Heart right ventricle (tissue), 16 donors: ENCODE results near the gene ANO5. TPM values are rescaled to one million over a fixed set of nuclear protein-coding genes. Genes with fewer than 3 reads are reported as not detected.

Experiments used
- ATAC-seq, 8 donors: fragments of 200-7000 bp; cut with Tn5 transposase; one replicate each; pipeline ENCODE4 v1.9.1; 2020; ENCODE audit warnings: mild to moderate bottlenecking in 8 of 8, moderate library complexity in 8 of 8, moderate number of reproducible peaks in 1 of 8
- DNase-seq, 2 donors: peaks; one replicate each; pipeline ENCODE4 v3.0.0-alpha.2; 2020
- H3K27ac ChIP-seq, 10 donors: fragments of 200-600 bp; sonication (generic) in 2 of 10; one replicate each; pipeline versions ENCODE4 v1.5.0 to v1.8.0; 2020 to 2022; ENCODE audit warnings: mild to moderate bottlenecking in 3 of 10
- H3K27me3 ChIP-seq, 7 donors: fragments of 200-600 bp; one replicate each; pipeline ENCODE4 v1.8.0; 2021 to 2022; ENCODE audit warnings: mild to moderate bottlenecking in 2 of 7
- H3K36me3 ChIP-seq, 9 donors: fragments of 200-600 bp; sonication (generic) in 1 of 9; one replicate each; pipeline versions ENCODE4 v1.5.0 to v1.8.0; 2020 to 2022; ENCODE audit warnings: mild to moderate bottlenecking in 2 of 9
- H3K4me1 ChIP-seq, 9 donors: fragments of 200-600 bp; sonication (generic) in 1 of 9; one replicate each; pipeline versions ENCODE4 v1.5.0 to v1.8.0; 2020 to 2022; ENCODE audit warnings: mild to moderate bottlenecking in 4 of 9
- H3K4me3 ChIP-seq, 10 donors: fragments of 200-600 bp; sonication (generic) in 2 of 10; one replicate each; pipeline versions ENCODE4 v1.5.0 to v1.8.0; 2020 to 2022; ENCODE audit warnings: mild to moderate bottlenecking in 7 of 10, moderate library complexity in 2 of 10
- H3K9me3 ChIP-seq, 11 donors: fragments of 200-600 bp in 10 of 11; sonication (generic) in 2 of 11; one replicate each; pipeline versions ENCODE4 v1.5.0 to v1.8.0; 2013 to 2022; ENCODE audit warnings: mild to moderate bottlenecking in 2 of 11, control low read depth in 1 of 11, moderate library complexity in 1 of 11
- CTCF ChIP-seq, 9 donors: fragments of 200-600 bp; sonication (generic) in 2 of 9; IDR thresholded peaks; one replicate each; pipeline versions ENCODE4 v1.5.0 to v1.8.0; 2021 to 2022; ENCODE audit warnings: antibody characterized with exemption in 9 of 9, mild to moderate bottlenecking in 5 of 9, moderate library complexity in 1 of 9
- WGBS, 2 donors: extraction: QIAGEN DNeasy Blood & Tissue Kit; methylation state at CpG; one replicate each; pipeline ENCODE4 v1.1.7; 2013; ENCODE audit warnings: inconsistent platforms in 1 of 2; 5-methylcytosine and 5-hydroxymethylcytosine counted together
- intact Hi-C, 10 donors: fragments of 100-400 bp; cut with DNase I; formaldehyde crosslinking; loops; one replicate each; pipeline versions ENCODE4 v1.11.1 to v1.14.2; 2022
- polyA plus RNA-seq, 2 donors: library from polyadenylated mRNA; stranded (reverse); fragments of 200-250 nt; gene quantifications; one replicate each; pipeline ENCODE4 v1.2.3, GENCODE V29; 2013
- total RNA-seq, 10 donors: library from RNA; stranded (reverse); fragmentation: NEBNext Ultra II Directional in 3 of 10; extraction: Animal tissue kit (Norgen Biotek cat#: 25700) in 3 of 10; gene quantifications; one replicate each; pipeline versions ENCODE4 v1.2.1 to v1.2.4, GENCODE V29; 2021 to 2023
- donor health status: Arrhythmogenic right ventricular cardiomyopathy.
- donor health status: ischemic (EF 13 %, LVEDD 7.1; RV severe dilation, severe dysfunction).
- donor health status: healthy with polysubstance abuse.
- donor health status: DM: no; HTN: yes; CAD: no.
- donor health status: DM: no; HTN: no; CAD: no.
- donor health status: ischemic (EF 25% LVEDD 6.9; RV normal size, moderate dysfunction).
- donor health status: ischemic (EF 25% LVEDD 5.7; RV mildly dilated, moderate dysfunction).
- donor health status: healthy.
- donor health status: DM: yes; HTN: yes; CAD: no.
- donor health status: Ischemic cardiomyopathy.
- donor health status: ischemic (EF 35%, LVEDD 5.7; RV mildly dilated, moderate dysfunction).
- donor health status: nonischemic (EF 11% LVEDD 7.7; RV severe dilation, severe dysfunction).
- donor health status: DM: yes; HTN: yes; CAD: no.
- donor health status: PGD.
- donor health status: ischemic (EF 29% LVEDD 5.4; RV normal size, mild dysfunction).
- donor health status: nonischemic (EF 23%, LVEDD 6.1; RV moderate dilation, normal function).

ANO5 gene
- total and polyA plus RNA-seq, 12 donors: 4.4 to 83.0 (median 59.3) TPM

- H3K27me3 ChIP-seq: peaks cover 0 to 22% (median 0%) of the 10 kb centered on the region in 7 donors
- intact Hi-C loops: loop anchor here in 2 of 10 donors (10.0 kb wide), 2 partner anchors 53 to 483 kb away; no protein-coding TSS in a partner anchor
- DNase-seq: peak in 1 of 2 donors; percentile 8
- H3K4me3 ChIP-seq: peak overlapping the region; percentile 38 to 76 (median 63)
- 0 to 2% methylated on average over 7 of the region's 7 CpGs for WGBS, 2 donors
- peaks cover 0 to 22% (median 4%) of the 10 kb centered on the region in 9 donors for H3K4me1 ChIP-seq
- H3K27ac ChIP-seq: peak overlapping the region in 9 of 10 donors; percentile 69 to 93 (median 83)
- TF ChIP-seq CTCF (IDR thresholded peaks at IDR 0.05): peak in 2 of 9 donors; percentile 20 to 25
- H3K36me3 ChIP-seq: no peaks in the 10 kb centered on the region
- peak; percentile 1 to 60 (median 29) for ATAC-seq
- H3K9me3 ChIP-seq: no peaks in the 10 kb centered on the region
Measured at GRCh38 chr11:22192289-22192641, 620 bp upstream of the ANO5 start.

- no peaks in the 10 kb centered on the region for H3K9me3 ChIP-seq
- TF ChIP-seq CTCF (IDR thresholded peaks at IDR 0.05): no peak
- H3K27ac ChIP-seq: peak overlapping the region; percentile 62 to 93 (median 83)
- no peaks in the 10 kb centered on the region for H3K36me3 ChIP-seq
- ATAC-seq (peak; percentile 38 to 82 (median 54)), DNase-seq (peak; percentile 13 to 29)
- H3K4me1 ChIP-seq: peaks cover 0 to 32% (median 8%) of the 10 kb centered on the region in 9 donors
- peaks cover 0 to 22% (median 0%) of the 10 kb centered on the region in 7 donors for H3K27me3 ChIP-seq
- intact Hi-C loops: loop anchor here in 2 of 10 donors (10.0 kb wide), 2 partner anchors 51 to 481 kb away; no protein-coding TSS in a partner anchor
- WGBS, 2 donors: 1 to 2% methylated on average over 39 of the region's 39 CpGs
- peak overlapping the region; percentile 38 to 76 (median 63) for H3K4me3 ChIP-seq
Measured at GRCh38 chr11:22193348-22194051, 615 bp downstream of the ANO5 start.

- ATAC-seq: no peak
- intact Hi-C loops: loop anchor here in 2 of 10 donors (10.0 kb wide), 2 partner anchors 50 to 480 kb away; no protein-coding TSS in a partner anchor
- DNase-seq: no peak
- Histone ChIP-seq H3K4me1 (peaks cover 0 to 40% (median 10%) of the 10 kb centered on the region in 9 donors), H3K27me3 (peaks cover 0 to 22% (median 0%) of the 10 kb centered on the region in 7 donors), H3K36me3 (no peaks in the 10 kb centered on the region), H3K4me3 (peak overlapping the region; percentile 38 to 76 (median 63)), H3K27ac (peak overlapping the region in 9 of 10 donors; percentile 69 to 93 (median 83)), H3K9me3 (no peaks in the 10 kb centered on the region)
- 18 to 24% methylated on average over 5 of the region's 5 CpGs for WGBS, 2 donors
- no peak for TF ChIP-seq CTCF (IDR thresholded peaks at IDR 0.05)
Measured at GRCh38 chr11:22194306-22194705, 1.4 kb downstream of the ANO5 start.

- TF ChIP-seq CTCF (IDR thresholded peaks at IDR 0.05): no peak
- no peaks in the 10 kb centered on the region for H3K9me3 ChIP-seq
- peak overlapping the region; percentile 38 to 76 (median 63) for H3K4me3 ChIP-seq
- peaks cover 0 to 46% (median 11%) of the 10 kb centered on the region in 9 donors for H3K4me1 ChIP-seq
- ATAC-seq: no peak
- peak overlapping the region in 6 of 10 donors; percentile 75 to 93 (median 84) for H3K27ac ChIP-seq
- H3K36me3 ChIP-seq: no peaks in the 10 kb centered on the region
- intact Hi-C loops: loop anchor here in 2 of 10 donors (10.0 kb wide), 2 partner anchors 50 to 480 kb away; no protein-coding TSS in a partner anchor
- DNase-seq: no peak
- 44% methylated on average over 2 of the region's 2 CpGs for WGBS, 2 donors
- H3K27me3 ChIP-seq: peaks cover 0 to 22% (median 0%) of the 10 kb centered on the region in 7 donors
Measured at GRCh38 chr11:22194907-22195306, 2.0 kb downstream of the ANO5 start.
